ENCODE measurements around the gene CHMP2A.
A peak's percentile ranks its signal among the peaks of the same experiment; 100 is the strongest.
"Not testable (repeated sequence)": the region's sequence is repeated elsewhere in the genome, so short reads cannot be mapped to it uniquely, and the experiment has no call there.

The CHMP2A gene

GRCh38 chr19:58547323-58548312 is 7.3 kb downstream of the CHMP2A start:
- TF ChIP-seq CTCF (IDR thresholded peaks at IDR 0.05), result no peak
- no peak overlapping the region for H3K27ac ChIP-seq
- DNase-seq (ENCODE audit: low spot score), result no peak
- no peak overlapping the region for H3K4me3 ChIP-seq

GRCh38 chr19:58546019-58546530 is 8.8 kb downstream of the CHMP2A start:
- H3K4me3 ChIP-seq, result peak overlapping the region; percentile 97
- DNase-seq (ENCODE audit: low spot score), result no peak
- no peak for TF ChIP-seq CTCF (IDR thresholded peaks at IDR 0.05)
- H3K27ac ChIP-seq, result peak overlapping the region; percentile 93 to 99

GRCh38 chr19:58545286-58546018 is 9.5 kb downstream of the CHMP2A start:
- Histone ChIP-seq H3K4me3 (peak overlapping the region; percentile 97), H3K27ac (peak overlapping the region; percentile 93 to 99)
- no peak for DNase-seq (ENCODE audit: low spot score)
- TF ChIP-seq CTCF (IDR thresholded peaks at IDR 0.05), result no peak

- no peak for DNase-seq (ENCODE audit: low spot score)
- H3K4me3 ChIP-seq, result peak overlapping the region; percentile 97
- H3K27ac ChIP-seq, result peak overlapping the region; percentile 93 to 99
- TF ChIP-seq CTCF (IDR thresholded peaks at IDR 0.05), result no peak
Measured at GRCh38 chr19:58544591-58545285, 10.2 kb downstream of the CHMP2A start.

- DNase-seq (ENCODE audit: low spot score), result peak; percentile 98
- TF ChIP-seq CTCF (IDR thresholded peaks at IDR 0.05), result no peak
- peak within 1 kb of the TSS; percentile 97 for H3K4me3 ChIP-seq
- peak within 1 kb of the TSS; percentile 93 to 99 for H3K27ac ChIP-seq
Measured at GRCh38 chr19:58543826-58544590, 10.9 kb downstream of the CHMP2A start, which contains the start of gene TRIM28. TSS of gene TRIM28 (plus strand) at chr19:58544064. CDS start at chr19:58544758, 694 bp downstream.

- Histone ChIP-seq H3K27ac (peak overlapping the region; percentile 93 to 99), H3K4me3 (peak overlapping the region; percentile 97)
- not testable (repeated sequence) for DNase-seq (ENCODE audit: low spot score)
Measured at GRCh38 chr19:58542641-58543372, 12.1 kb downstream of the CHMP2A start.

GRCh38 chr19:58539169-58539559 is 15.7 kb downstream of the CHMP2A start:
- DNase-seq (ENCODE audit: low spot score); H3K4me3 ChIP-seq; H3K27ac ChIP-seq: not testable (repeated sequence)
